ENCODE data around the gene MT4.

Gene MT4

DNA sequence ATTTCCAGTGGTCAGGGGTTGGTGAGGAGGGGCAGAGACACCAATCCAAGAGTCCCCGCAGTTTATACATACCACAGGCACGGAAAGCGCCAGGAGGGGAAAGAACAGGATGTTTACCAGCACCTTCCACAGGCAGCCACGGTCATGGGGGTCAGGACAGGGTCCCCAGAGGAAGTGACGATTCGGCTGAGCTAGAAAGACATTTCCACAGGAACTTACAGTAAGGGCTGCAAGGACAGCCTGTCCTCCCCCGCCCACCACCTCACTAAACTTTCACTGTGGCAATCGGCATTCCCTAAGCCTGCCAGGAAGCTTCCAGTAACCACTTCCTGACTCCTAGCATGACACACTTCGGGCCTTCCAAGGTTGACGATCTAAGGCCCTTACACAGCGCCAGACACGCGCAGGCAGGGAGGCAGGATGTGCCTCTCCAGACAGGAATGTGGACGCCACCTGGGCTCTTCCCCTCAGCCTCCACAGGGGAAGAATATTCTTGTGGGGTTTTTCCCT is 42.3 kb downstream of the MT4 start:
- H3K4me3 ChIP-seq (ENCODE audit: low read depth, low read length): peak overlapping the region; percentile 7
- TF ChIP-seq CTCF (IDR thresholded peaks at IDR 0.05; ENCODE audit: low read depth, low read length): no peak
- in situ Hi-C loops (cut with HindIII; ENCODE audit: low sequenced_read_pairs): no loop called here
- peak; percentile 97 for DNase-seq (ENCODE audit: low read depth, low spot score)

GRCh38 chr16:56607675-56608042 is 42.8 kb downstream of the MT4 start:
- peak overlapping the region; percentile 27 for H3K4me3 ChIP-seq (ENCODE audit: low read depth, low read length)
- no peak for TF ChIP-seq CTCF (IDR thresholded peaks at IDR 0.05; ENCODE audit: low read depth, low read length)
- no peak for DNase-seq (ENCODE audit: low read depth, low spot score)
- in situ Hi-C loops (cut with HindIII; ENCODE audit: low sequenced_read_pairs): no loop called here

DNA sequence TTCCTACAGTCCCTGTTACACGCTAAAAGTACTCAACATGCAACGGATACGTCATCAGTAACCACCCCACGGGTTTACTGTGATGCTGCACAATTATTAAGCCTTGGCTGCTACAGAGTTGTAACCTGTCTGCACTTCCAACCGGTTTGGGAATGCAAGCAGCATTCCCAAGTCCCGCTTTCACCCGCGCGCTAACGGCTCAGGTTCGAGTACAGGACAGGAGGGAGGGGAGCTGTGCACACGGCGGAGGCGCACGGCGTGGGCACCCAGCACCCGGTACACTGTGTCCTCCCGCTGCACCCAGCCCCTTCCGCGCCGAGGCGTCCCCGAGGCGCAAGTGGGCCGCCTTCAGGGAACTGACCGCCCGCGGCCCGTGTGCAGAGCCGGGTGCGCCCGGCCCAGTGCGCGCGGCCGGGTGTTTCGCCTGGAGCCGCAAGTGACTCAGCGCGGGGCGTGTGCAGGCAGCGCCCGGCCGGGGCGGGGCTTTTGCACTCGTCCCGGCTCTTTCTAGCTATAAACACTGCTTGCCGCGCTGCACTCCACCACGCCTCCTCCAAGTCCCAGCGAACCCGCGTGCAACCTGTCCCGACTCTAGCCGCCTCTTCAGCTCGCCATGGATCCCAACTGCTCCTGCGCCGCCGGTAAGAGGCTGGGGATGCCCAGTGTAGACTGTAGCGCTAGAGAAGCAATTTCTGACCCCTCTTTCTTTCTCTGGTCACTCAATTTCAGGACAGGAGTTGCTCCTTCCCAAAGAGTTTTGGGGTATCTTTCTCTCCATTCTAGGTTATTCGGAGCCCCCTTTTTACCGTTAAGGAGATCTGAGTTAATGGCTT is 43.4 kb downstream of the MT4 start, which contains the start of gene MT2A:
Gene MT2A, plus strand, starts transcription at position 542 of the 833 bp plus-strand sequence. Its CDS starts 72 bp downstream, at position 614.
- peak within 1 kb of the TSS; percentile 90 for H3K4me3 ChIP-seq (ENCODE audit: low read depth, low read length)
- TF ChIP-seq CTCF (IDR thresholded peaks at IDR 0.05; ENCODE audit: low read depth, low read length): no peak
- in situ Hi-C loops (cut with HindIII; ENCODE audit: low sequenced_read_pairs): no loop called here
- peak; percentile 99 for DNase-seq (ENCODE audit: low read depth, low spot score)

- DNase-seq (ENCODE audit: low read depth, low spot score): no peak
- H3K4me3 ChIP-seq (ENCODE audit: low read depth, low read length): peak overlapping the region; percentile 90
- TF ChIP-seq CTCF (IDR thresholded peaks at IDR 0.05; ENCODE audit: low read depth, low read length): no peak
- in situ Hi-C loops (cut with HindIII; ENCODE audit: low sequenced_read_pairs): no loop called here
Measured at GRCh38 chr16:56608876-56609462, 44.1 kb downstream of the MT4 start.

- DNase-seq (ENCODE audit: low read depth, low spot score): peak; percentile 92
- peak overlapping the region; percentile 90 for H3K4me3 ChIP-seq (ENCODE audit: low read depth, low read length)
- in situ Hi-C loops (cut with HindIII; ENCODE audit: low sequenced_read_pairs): no loop called here
- TF ChIP-seq CTCF (IDR thresholded peaks at IDR 0.05; ENCODE audit: low read depth, low read length): no peak
Measured at GRCh38 chr16:56609463-56609921, 44.6 kb downstream of the MT4 start.

GRCh38 chr16:56610017-56610608 is 45.2 kb downstream of the MT4 start:
- in situ Hi-C loops (cut with HindIII; ENCODE audit: low sequenced_read_pairs): no loop called here
- TF ChIP-seq CTCF (IDR thresholded peaks at IDR 0.05; ENCODE audit: low read depth, low read length): no peak
- peak; percentile 94 for DNase-seq (ENCODE audit: low read depth, low spot score)
- peak overlapping the region; percentile 90 for H3K4me3 ChIP-seq (ENCODE audit: low read depth, low read length)
